Endothelial cell of umbilical vein (primary cell): ENCODE results near the gene DIPK2B. TPM values are rescaled to one million over a fixed set of nuclear protein-coding genes. Genes with fewer than 3 reads are reported as not detected.

Experiments
- BruUV-seq: library from RNA; stranded (reverse); fragments of 400-500 nt; replicated peaks from 2 replicates; lab custom pipeline; 2021; lab: Mats Ljungman, UMichigan
- CTCF ChIA-PET: fragments of 300-600, 350-600 bp; sonication (Branson Sonifier 250); formaldehyde crosslinking; loops from one replicate; lab custom pipeline; 2021; ENCODE audit warnings: antibody characterized with exemption, inconsistent platforms; lab: Charles Lee
- POLR2A ChIA-PET: fragments of 300-600, 350-600 bp; sonication (Branson Sonifier 250); formaldehyde crosslinking; loops from one replicate; lab custom pipeline; 2021; ENCODE audit warnings: antibody characterized with exemption, inconsistent platforms; lab: Charles Lee
- DNase-seq: peaks from one replicate; pipeline ENCODE4 v3.0.0-alpha.2; 2011; ENCODE audit warnings: low read depth, low spot score
- FAIRE-seq: peaks from 2 replicates; lab custom pipeline; 2011; peaks lifted over from hg19 to GRCh38; lab: Jason Lieb, UNC
- H2AFZ ChIP-seq: 2 replicates; pipeline ENCODE4 v1.6.0; 2012; ENCODE audit warnings: low read depth, low read length, control low read depth, inconsistent platforms
- H3K27ac ChIP-seq: 2 replicates; pipeline ENCODE4 v1.5.1; 2011; ENCODE audit warnings: low read depth, mild to moderate bottlenecking, control low read depth, low read length, moderate library complexity; ENCODE audit not compliant: insufficient read depth
- H3K27me3 ChIP-seq, 2 experiments: 2 replicates each; pipeline versions ENCODE4 v1.6.0 to v1.6.1; 2011; ENCODE audit warnings: low read length in 2 of 2, mixed read lengths in 1 of 2; ENCODE audit not compliant: control insufficient read depth in 2 of 2, insufficient read depth in 2 of 2
- H3K36me3 ChIP-seq, 2 experiments: 2 replicates in 1 of 2; 3 replicates in 1 of 2; pipeline ENCODE4 v1.5.1; 2011; ENCODE audit warnings: low read length in 2 of 2, mild to moderate bottlenecking in 1 of 2, moderate library complexity in 1 of 2; ENCODE audit not compliant: control insufficient read depth in 2 of 2, insufficient read depth in 2 of 2; ENCODE audit errors: extremely low read depth in 1 of 2
- H3K4me1 ChIP-seq: 3 replicates; pipeline ENCODE4 v1.5.1; 2011; ENCODE audit warnings: mild to moderate bottlenecking, low read length; ENCODE audit not compliant: control insufficient read depth, insufficient read depth; ENCODE audit errors: extremely low read depth
- H3K4me2 ChIP-seq: 2 replicates; pipeline ENCODE4 v1.6.1; 2011; ENCODE audit warnings: low read length, control low read depth, mixed read lengths; ENCODE audit not compliant: insufficient read depth
- H3K4me3 ChIP-seq, 3 experiments: fragments of 200-600 bp in 1 of 3; sonication (generic), shearing (Covaris generic) in 1 of 3; replicated peaks in 1 of 3; 2 replicates each; pipeline ENCODE4 v1.5.1; 2011 to 2016; ENCODE audit warnings: control low read depth in 3 of 3, low read length in 3 of 3, mild to moderate bottlenecking in 2 of 3, inconsistent platforms in 1 of 3, low read depth in 1 of 3, moderate library complexity in 1 of 3; ENCODE audit not compliant: insufficient read depth in 1 of 3
- H3K79me2 ChIP-seq: 2 replicates; pipeline ENCODE4 v1.6.0; 2012; ENCODE audit warnings: low read length, inconsistent platforms; ENCODE audit not compliant: control insufficient read depth, insufficient read depth
- H3K9ac ChIP-seq: replicated peaks from 2 replicates; pipeline ENCODE3; 2011; ENCODE audit warnings: low read length, control low read depth; ENCODE audit not compliant: insufficient read depth; ENCODE audit errors: extremely low read depth
- H3K9me1 ChIP-seq: replicated peaks from 3 replicates; pipeline ENCODE4 v1.6.0; 2011; ENCODE audit warnings: mild to moderate bottlenecking, low read length; ENCODE audit not compliant: control insufficient read depth, insufficient read depth; ENCODE audit errors: extremely low read depth
- H3K9me3 ChIP-seq: replicated peaks from 2 replicates; pipeline ENCODE4 v1.5.1; 2012; ENCODE audit warnings: low read length, inconsistent platforms; ENCODE audit not compliant: control insufficient read depth, insufficient read depth
- H4K20me1 ChIP-seq: replicated peaks from 2 replicates; pipeline ENCODE3; 2011; ENCODE audit warnings: mild to moderate bottlenecking, low read length; ENCODE audit not compliant: control insufficient read depth, insufficient read depth; ENCODE audit errors: extremely low read depth
- CTCF ChIP-seq, 2 donors: IDR thresholded peaks; 1 replicate in 1 of 2; 2 replicates in 1 of 2; pipeline ENCODE4 v1.5.1; 2011; ENCODE audit warnings: low read length in 2 of 2, mild to moderate bottlenecking in 2 of 2, moderate library complexity in 2 of 2, control low read depth in 1 of 2, inconsistent platforms in 1 of 2, low read depth in 1 of 2; ENCODE audit not compliant: insufficient read depth in 1 of 2; ENCODE audit errors: extremely low read depth in 1 of 2
- EZH2 ChIP-seq: IDR thresholded peaks from 2 replicates; pipeline ENCODE4 v1.6.1; 2012; ENCODE audit warnings: borderline replicate concordance, low read depth, mild to moderate bottlenecking, moderate library complexity, low read length, inconsistent platforms; ENCODE audit not compliant: severe bottlenecking
- FOS ChIP-seq: IDR thresholded peaks from 2 replicates; pipeline ENCODE4 v1.6.1; 2011; ENCODE audit warnings: mild to moderate bottlenecking, low read length, moderate library complexity, borderline replicate concordance; ENCODE audit not compliant: insufficient read depth
- GATA2 ChIP-seq: IDR thresholded peaks from 2 replicates; pipeline ENCODE4 v1.7.0; 2011; ENCODE audit warnings: low read depth, mild to moderate bottlenecking, moderate library complexity, mixed read lengths, low read length; ENCODE audit not compliant: insufficient read length, insufficient read depth
- JUN ChIP-seq: IDR thresholded peaks from 2 replicates; pipeline ENCODE4 v1.6.1; 2011; ENCODE audit warnings: borderline replicate concordance, low read depth; ENCODE audit not compliant: insufficient read length, insufficient read depth
- MAX ChIP-seq: IDR thresholded peaks from 2 replicates; pipeline ENCODE4 v1.6.1; 2011; ENCODE audit not compliant: insufficient read depth, insufficient read length
- MYC ChIP-seq: IDR thresholded peaks from one replicate; pipeline ENCODE4 v1.6.1; 2011; ENCODE audit warnings: mild to moderate bottlenecking, low read depth, low read length
- POLR2A ChIP-seq: IDR thresholded peaks from 2 replicates; pipeline ENCODE4 v1.6.1; 2012; ENCODE audit warnings: low read depth, mild to moderate bottlenecking, control low read depth, low read length
- POLR2AphosphoS5 ChIP-seq: IDR thresholded peaks from 2 replicates; pipeline ENCODE4 v1.6.1; 2012; ENCODE audit warnings: low read depth, mild to moderate bottlenecking, control low read depth, low read length, moderate library complexity; ENCODE audit not compliant: insufficient read depth
- dilution Hi-C: fragments of 300-500 bp; cut with MboI; formaldehyde crosslinking; loops from one replicate; pipeline ENCODE4 v1.15.0; 2019; ENCODE audit warnings: low sequenced_read_pairs; ENCODE audit not compliant: extremely low pct_ligation_motif_present
- intact Hi-C: fragments of 100-400 bp; cut with micrococcal nuclease; formaldehyde crosslinking; loops from one replicate; pipeline ENCODE4 v1.10.0; 2022
- polyA plus RNA-seq, 4 experiments: library from polyadenylated mRNA; depleted of rRNA in 3 of 4; stranded (reverse) in 3 of 4; unstranded in 1 of 4; fragments of >200 nt; gene quantifications; 2 replicates each; pipeline versions ENCODE4 v1.2.1 to v1.2.3, GENCODE V29; 2011 to 2012; ENCODE audit warnings: missing spikeins in 1 of 4
- total RNA-seq: library from RNA; stranded (reverse); gene quantifications from 2 replicates; pipeline ENCODE4 v1.2.3, GENCODE V29; 2021

DIPK2B gene
- total and polyA plus RNA-seq, 2 donors (not counting 3 experiments of a cell fraction or from before 2014, with no cell fraction given) = 46.0 to 106 TPM

GRCh38 chrX:45154033-45154360 lies 46.7 kb downstream of the DIPK2B start:
- no peaks in the 10 kb centered on the region for H4K20me1 ChIP-seq
- H3K4me1 ChIP-seq = no peaks in the 10 kb centered on the region
- TF ChIP-seq POLR2A (no peak), POLR2AphosphoS5 (no peak), CTCF (IDR thresholded peaks at IDR 0.05; ENCODE audit: extremely low read depth in 1 of 2, insufficient read depth in 1 of 2, low read depth in 1 of 2, low read length in 2 of 2) (no peak), MYC (no peak), GATA2 (no peak), EZH2 (no peak), JUN (no peak), FOS (no peak), MAX (no peak)
- H3K27me3 ChIP-seq = no peaks in the 10 kb centered on the region
- H2AFZ ChIP-seq = no peak overlapping the region
- no peak overlapping the region for H3K4me2 ChIP-seq
- peaks cover 0 to 5% of the 10 kb centered on the region in 2 experiments for H3K36me3 ChIP-seq
- FAIRE-seq (no peak), DNase-seq (no peak)
- no peaks in the 10 kb centered on the region for H3K9me1 ChIP-seq
- dilution Hi-C loops (no loop called here), intact Hi-C loops (no loop called here)
- CTCF ChIA-PET = no interaction called here
- no TSS peak for BruUV-seq
- no peaks in the 10 kb centered on the region for H3K9me3 ChIP-seq
- H3K4me3 ChIP-seq = no peak overlapping the region
- no peaks in the 10 kb centered on the region for H3K79me2 ChIP-seq
- no peak overlapping the region for H3K27ac ChIP-seq
- no peak overlapping the region for H3K9ac ChIP-seq
- POLR2A ChIA-PET = no interaction called here
